Stimulated activated CD8-positive, alpha-beta memory T cell treated with anti-CD3 and anti-CD28 coated beads, Interleukin-12 subunit alpha, Interleukin-12 subunit beta, amount 100 ng/mL, for 24 hours (primary cell): ENCODE results near the gene NFIC.
A peak's percentile ranks its signal among the peaks of the same experiment; 100 is the strongest.
"Not testable (repeated sequence)": the region's sequence is repeated elsewhere in the genome, so short reads cannot be mapped to it uniquely, and the experiment has no call there.

ENCODE experiments used
- DNase-seq: peaks from one replicate; pipeline ENCODE4 v3.0.0-alpha.2; 2020; ENCODE audit errors: extremely low read depth

Gene NFIC

GRCh38 chr19:3420909-3421619 lies 54.7 kb downstream of the NFIC start:
- no peak for DNase-seq

DNA sequence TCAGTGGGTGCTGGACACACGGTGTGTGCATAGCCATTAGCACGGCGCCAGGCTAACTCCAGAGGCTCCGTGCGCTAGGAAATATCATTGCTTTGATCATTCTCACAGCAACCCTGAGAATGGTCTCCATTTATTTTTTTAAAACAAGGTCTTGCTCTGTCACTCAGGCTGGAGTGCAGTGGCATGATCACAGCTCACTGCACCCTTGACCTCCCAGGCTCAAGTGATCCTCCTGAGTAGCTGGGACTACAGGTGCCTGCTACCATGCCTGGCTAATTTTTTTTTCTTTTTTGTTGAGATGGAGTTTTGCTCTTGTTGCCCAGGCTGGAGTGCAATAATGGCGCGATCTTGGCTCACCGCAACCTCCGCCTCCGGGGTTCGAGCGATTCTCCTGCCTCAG lies 55.3 kb downstream of the NFIC start:
- DNase-seq, result not testable (repeated sequence)

DNA sequence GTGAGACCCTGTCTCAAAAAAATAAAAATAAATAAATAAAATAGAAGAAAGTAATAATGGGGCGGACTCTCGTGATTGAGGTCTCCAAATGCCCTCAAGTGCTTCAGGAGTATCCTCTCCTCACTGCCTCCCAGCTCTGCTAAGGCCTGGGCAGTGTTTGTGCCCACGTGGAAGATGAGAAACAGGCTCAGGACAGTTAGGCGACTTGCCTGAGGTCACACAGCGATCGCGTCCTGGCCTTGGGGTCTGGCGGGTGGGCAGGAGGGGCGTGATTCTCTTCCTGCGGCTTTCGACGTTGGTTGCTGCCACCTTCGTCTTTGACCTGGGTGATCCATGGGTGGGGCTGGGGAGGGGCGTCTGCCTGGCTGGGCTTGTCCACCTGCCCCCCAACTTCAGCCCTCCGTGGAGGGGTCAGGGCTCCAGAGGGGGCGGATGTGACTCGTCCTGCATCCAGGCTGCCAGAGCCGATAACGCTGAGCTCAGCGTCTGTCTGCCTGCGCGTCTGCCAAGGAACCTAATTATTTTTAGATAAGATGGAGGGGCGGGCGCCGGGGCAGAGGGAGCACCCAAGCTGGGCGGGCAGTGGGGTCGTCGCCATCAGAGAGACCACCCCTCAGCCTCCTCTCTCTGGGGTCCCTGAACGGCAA lies 56.9 kb downstream of the NFIC start:
- DNase-seq, result no peak

- DNase-seq, result no peak
Measured at GRCh38 chr19:3426433-3426832, 60.0 kb downstream of the NFIC start.

DNA sequence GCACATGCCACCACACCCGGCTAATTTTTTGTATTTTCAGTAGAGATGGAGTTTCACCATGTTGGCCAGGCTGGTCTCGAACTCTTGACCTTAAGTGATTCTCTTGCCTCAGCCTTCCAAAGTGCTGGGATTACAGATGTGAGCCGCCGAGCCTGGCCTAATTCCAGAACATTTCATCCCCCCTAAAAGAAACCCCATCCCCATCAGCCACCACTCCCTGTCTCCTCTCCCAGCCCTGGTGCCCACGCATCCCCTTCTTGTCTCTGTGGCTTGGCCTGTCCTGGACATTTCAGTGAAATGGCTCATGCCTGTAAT lies 63.9 kb downstream of the NFIC start:
- not testable (repeated sequence) for DNase-seq

DNA sequence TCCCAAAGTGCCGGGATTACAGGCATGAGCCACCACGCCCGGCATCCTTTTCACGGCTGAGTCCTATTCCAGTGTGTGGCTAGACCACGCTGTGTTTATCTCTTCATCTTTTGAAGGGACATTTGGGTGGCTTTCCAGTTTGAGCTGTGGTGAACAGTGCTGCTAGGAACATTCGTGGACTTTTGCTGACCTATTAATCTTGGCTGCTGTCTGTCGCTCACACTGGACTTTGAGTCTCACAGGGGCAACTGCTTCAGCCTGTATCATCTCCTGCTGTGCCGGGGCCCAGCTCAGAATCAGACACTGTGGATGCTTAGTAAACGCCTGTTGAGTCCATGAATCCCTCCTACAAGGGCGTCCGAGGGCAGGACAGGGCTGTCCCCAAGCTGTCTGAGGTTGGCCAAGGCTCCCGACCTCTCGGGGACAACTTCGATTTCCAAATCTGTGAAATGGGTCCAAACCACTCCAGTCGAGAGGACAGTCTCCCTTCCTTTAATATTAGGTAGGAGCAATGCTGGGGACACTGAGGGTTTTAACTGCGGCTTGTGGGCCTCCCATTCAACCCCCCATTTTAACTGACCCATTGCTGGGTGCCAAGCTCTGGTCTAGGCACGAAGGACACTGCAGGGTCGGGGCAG lies 65.5 kb downstream of the NFIC start:
- no peak for DNase-seq

DNA sequence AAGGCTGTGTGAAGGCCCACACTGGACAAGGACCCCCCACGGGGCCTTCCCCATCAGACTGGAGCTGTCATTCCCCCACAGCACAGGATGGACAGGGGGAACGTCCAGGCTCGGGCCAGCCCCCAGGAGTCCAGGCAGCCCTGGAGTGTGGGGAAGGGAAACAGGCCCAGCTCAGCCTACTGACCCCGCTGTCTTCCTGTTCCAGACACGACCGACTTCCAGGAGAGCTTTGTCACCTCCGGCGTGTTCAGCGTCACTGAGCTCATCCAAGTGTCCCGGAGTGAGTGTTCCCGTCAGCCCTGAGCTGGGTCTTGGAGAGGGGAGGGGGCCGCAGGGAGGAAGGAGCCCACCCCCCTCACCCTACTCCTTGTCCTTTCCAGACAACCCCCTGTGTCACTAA lies 66.9 kb downstream of the NFIC start:
- no peak for DNase-seq

DNA sequence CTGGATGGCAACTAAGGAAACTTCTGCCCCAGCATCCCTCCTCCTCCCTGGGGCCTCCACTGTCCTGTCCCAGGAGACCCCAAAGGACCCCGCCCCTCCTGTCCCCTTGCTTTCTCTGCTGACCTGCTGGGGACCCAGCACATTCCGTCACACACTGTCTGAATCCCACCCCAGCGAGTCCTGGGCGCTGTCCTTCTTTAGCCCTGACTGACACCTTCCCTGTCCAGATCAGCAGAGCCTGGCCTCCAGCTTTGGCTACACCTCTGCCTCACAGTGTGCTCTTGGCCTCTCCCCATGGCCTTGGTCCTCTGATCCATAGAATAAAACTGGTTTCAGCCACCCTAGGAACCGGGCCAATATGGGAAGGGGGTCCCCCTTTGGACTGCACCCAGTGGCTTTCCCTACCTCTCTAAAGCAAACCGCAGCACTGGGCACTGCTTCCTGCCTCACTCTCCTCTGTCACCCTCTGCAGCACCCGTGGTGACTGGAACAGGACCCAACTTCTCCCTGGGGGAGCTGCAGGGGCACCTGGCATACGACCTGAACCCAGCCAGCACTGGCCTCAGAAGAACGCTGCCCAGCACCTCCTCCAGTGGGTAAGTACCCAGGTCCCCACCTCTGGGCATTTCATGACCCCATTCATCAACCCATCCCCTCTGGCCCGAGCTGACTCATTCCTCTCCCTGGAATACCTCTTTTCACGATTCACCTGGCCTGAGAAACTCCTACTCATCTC lies 67.6 kb downstream of the NFIC start:
- DNase-seq, result no peak

- peak; percentile 92 for DNase-seq
Measured at GRCh38 chr19:3434630-3435553, 68.5 kb downstream of the NFIC start.

DNA sequence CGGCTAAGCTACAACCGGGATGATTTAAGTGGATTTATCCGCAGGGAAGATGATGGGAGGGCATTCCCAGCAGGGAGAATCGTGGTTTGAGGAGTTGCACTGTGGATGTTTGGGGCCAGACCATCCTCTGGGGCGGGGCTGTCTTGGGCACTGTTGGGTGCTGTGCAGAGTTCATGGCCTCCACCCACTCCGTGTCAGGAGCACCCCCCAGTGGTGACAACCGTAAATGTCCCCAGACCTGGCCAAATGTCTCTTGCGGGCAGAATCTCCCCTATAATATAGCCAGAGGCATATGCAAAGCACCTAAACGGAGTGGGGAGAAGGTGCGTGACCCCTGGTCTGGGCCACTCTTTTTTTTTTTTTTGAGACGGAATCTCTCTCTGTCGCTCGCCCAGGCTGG lies 73.7 kb downstream of the NFIC start:
- DNase-seq, result no peak

DNA sequence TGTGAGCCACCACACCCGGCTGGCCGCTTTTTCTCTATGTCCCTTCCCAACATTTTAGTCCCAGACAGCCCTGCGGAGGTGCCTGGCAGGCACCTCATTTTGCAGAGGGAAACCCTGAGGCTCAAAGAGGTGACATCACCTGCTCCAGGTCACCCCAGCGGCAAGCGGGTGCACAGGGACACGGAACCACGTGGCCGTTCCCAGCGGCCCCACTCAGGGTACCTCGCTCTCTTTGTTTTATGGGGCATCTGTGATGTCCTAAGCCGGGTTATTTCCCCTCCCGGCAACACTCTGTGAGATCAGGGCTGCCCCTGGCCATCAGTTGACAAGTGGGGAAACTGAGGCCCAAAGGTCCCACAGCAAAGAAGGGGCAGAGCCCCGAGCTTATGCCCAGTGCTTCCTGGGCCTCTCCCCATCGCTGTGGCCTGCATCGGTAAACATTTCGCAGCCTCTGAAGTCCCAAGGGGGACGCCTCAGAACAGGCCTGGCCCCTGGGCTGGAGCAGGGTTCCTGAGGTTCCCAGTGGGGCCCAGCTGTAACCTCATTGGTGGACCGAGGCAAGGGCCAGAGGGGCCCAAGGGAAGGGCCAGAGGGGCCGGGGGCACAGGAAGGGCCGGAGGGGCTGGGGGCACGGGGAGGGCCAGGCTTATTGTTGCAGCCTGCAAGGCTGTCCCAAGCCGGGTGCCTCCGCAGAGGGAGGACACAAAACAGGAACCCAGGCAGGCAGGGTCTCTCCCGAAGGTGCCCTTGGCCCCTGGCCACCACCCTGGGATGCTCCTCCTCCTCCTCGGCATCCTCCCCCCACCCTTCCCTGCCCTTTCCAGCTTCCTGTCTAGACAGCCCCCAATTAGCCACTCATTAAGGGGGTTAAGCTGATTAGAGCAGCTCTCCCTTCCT lies 75.0 kb downstream of the NFIC start:
- DNase-seq, result no peak

- DNase-seq, result no peak
Measured at GRCh38 chr19:3441986-3442329, 75.6 kb downstream of the NFIC start.

DNA sequence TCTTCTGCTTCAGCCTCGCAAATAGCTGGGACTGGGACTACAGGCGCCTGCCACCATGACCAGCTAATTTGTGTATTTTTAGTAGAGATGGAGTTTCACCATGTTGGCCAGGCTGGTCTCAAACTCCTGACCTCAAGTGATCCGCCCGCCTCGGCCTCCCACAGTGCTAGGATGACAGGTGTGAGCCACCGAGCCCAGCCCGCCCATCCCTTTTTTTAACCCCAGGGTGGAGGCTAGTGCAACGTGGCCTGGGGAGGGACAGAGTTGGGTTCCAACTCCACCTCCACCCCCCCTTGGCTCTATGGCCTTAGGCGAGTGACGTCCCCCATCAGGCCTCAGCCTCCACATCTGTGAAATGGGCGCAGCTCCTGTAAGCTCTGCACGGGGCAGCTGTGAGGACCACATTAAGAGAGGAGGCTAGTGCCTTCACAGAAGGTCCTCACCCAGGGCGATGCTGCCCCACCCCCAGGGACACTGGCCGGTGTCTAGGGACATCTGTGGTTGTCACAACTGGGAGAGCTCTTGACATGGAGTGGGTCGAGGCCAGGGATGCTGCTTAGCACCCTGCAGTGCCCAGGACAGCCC lies 76.2 kb downstream of the NFIC start:
- DNase-seq, result no peak

DNA sequence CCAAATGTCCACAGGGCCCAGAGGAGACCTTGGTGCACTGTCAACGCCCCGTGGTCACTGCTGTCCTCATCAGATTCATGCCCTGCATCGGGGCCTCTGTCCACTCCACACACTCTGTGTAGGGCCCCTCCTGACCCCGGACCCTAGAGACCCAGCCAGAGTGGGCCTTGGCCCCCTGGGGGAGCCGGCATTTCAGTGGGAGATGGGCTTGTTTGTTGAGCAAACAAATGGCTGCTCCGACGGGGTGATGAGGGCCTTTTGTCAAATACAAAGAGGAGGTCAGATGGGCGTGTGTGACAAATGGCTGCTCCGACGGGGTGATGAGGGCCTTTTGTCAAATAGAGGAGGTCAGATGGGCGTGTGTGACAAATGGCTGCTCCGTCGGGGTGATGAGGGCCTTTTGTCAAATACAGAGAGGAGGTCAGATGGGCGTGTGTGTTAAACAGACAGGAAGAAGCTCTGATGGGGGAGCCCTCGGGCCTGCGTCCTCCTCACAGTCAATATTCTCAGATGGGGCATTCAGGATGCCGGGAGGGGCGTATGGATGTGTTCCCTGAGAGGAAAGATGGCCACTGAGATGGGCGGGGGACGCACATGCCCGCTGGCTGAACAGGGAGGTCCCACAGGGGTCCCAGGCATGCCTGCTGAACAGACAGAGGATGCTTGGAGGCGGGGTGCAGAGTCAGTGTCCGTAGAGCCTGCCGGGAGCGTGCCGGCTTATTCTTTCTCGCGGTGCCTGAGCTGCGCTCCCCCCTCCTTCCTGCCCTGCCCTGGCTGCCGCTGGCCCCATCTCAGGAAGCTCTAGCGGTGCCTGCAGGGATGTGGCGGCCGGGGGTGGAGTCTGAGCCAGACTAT lies 77.7 kb downstream of the NFIC start:
- no peak for DNase-seq

- DNase-seq, result no peak
Measured at GRCh38 chr19:3444695-3445234, 78.4 kb downstream of the NFIC start.

GRCh38 chr19:3446657-3447056 lies 80.3 kb downstream of the NFIC start:
- not testable (repeated sequence) for DNase-seq

- no peak for DNase-seq
Measured at GRCh38 chr19:3448616-3449334, 82.4 kb downstream of the NFIC start.

GRCh38 chr19:3450796-3451411 lies 84.5 kb downstream of the NFIC start:
- no peak for DNase-seq
